A172 (cell line): ENCODE results near the gene UNCX. TPM values are rescaled to one million over a fixed set of nuclear protein-coding genes. Genes with fewer than 3 reads are reported as not detected.

Source experiments
- DNase-seq: peaks from one replicate; pipeline ENCODE4 v3.0.0-alpha.2; 2015; ENCODE audit warnings: low spot score
- total RNA-seq: library from RNA; depleted of rRNA; stranded (reverse); fragments of >200 nt; shearing (Covaris generic); gene quantifications from 2 replicates; pipeline ENCODE4 v1.2.3, GENCODE V29; 2014

The UNCX gene
- total RNA-seq, 1 experiment from 2014 or later: not detected

DNA sequence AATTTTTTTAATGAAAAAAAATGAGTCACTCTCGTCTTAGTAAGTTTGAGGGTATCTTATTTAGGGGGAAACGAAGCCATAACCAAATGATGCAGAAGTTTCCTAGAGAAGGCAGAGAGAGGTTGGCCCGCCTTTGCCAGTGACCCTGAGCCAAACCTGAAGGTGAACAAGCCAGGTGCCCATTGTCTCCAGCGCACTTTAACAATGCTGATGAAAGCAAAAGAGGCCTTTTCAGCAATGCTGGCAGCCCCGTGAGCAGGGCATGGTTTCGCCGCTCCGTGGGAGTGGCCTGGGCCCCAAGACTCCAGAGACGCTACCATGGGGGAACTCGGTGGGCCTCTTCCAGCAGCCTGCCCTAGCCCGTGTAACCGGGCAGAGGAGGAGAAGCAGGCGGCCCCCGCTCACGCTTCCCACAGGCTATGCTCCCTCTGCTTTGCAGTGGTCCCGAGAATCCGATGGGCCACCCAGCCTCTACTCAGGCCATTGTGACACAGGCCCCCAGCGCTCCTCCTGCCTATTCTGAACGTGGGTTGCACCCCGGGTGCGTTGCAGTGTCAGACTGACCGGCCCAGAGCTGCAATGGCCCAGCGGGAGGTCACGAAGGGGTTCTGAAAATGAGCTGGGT is 14.0 kb upstream of the UNCX start:
- DNase-seq: no peak

GRCh38 chr7:1219498-1219897 is 13.2 kb upstream of the UNCX start:
- DNase-seq: no peak

- no peak for DNase-seq
Observed at GRCh38 chr7:1220000-1220726, 12.5 kb upstream of the UNCX start.

DNA sequence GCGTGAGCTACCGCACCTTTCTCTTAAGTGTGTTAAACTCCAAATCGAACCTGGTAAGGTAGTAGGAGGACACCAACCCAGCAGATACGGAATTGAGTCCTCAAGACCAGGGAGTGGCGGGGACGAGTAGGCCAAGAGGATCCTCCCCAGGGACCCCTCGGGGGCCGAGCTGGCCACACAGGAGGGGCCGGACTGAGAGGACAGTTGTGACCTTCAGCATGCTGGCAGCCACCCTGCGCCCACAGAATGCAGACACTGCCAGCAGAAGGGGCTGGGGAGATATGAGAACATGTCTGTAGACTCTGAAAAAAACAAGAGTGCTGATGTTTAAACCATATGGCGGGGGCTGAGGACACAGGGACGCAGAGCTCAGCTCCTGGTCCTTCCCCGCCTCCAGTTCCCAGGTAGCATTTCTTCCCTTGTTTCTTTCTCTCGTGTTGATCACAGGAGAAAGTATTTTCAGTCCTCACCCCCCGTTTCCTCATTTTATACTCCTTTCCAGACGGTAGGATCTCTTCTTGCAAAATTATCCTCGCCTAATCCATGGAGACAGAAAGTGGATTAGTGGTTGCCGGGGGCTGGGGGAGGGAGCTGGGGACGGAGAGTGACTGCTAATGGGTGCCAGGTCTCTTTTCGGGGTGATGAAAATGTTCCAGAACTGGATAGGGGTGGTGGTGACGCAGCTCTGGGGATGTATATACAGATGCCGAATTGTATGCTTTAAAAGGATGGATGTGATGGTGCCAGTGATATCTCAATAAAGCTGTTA is 11.5 kb upstream of the UNCX start:
- no peak for DNase-seq

DNA sequence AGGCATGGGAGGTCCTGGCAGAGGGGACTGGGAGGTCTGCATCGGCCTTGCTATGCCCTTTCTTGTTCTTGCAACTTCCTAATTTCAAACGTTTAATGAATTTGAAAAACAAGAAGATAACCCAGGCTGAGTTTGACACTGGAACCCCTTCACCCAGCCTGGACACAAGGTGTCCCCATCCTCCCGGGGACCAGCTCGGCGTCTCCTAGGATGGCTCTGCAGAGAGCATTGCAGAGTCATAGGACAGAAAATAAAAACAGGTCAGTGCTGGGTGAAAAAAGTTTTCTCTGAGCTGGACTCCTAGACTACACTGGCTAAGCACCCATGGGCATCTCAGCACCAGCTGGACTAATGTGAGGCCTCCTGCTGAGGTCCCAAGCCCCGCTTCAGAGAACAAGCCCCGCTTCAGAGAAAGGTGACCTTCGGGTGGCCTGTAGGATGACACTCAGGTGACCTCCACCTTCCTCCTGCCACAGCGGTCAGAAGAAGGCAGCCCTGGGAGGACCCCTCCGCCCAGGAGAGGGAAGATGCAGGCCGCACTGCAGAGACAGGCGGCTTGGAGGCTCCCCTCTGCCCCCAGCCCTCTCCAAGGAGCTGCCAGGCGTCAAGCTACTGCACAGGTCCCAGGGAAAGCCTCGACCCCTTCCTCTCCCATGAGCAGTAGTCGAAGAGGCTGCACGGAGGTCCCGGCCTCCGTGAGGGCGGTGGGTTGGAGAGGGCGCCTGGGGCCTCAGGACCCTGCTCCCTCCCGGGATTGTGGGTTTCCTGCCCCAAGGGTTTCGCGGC is 9.3 kb upstream of the UNCX start:
- DNase-seq: no peak

- no peak for DNase-seq
Observed at GRCh38 chr7:1224086-1224716, 8.5 kb upstream of the UNCX start.

DNA sequence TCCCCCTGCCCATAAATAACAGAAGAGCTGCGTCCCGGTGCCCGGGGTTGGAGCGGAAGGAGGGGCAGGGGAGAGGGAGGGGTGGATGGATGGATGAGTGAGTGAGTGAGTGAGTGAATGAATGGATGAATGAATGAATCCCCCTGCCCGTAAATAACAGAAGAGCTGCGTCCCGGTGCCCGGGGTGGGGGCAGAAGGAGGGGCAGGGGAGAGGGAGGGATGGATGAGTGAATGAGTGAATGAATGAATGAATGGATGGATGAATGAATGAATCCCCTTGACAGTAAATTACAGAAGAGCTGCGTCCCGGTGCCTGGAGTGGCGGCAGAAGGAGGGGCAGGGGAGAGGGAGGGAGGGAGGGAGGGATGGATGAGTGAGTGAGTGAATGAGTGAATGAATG is 7.6 kb upstream of the UNCX start:
- DNase-seq: no peak

DNA sequence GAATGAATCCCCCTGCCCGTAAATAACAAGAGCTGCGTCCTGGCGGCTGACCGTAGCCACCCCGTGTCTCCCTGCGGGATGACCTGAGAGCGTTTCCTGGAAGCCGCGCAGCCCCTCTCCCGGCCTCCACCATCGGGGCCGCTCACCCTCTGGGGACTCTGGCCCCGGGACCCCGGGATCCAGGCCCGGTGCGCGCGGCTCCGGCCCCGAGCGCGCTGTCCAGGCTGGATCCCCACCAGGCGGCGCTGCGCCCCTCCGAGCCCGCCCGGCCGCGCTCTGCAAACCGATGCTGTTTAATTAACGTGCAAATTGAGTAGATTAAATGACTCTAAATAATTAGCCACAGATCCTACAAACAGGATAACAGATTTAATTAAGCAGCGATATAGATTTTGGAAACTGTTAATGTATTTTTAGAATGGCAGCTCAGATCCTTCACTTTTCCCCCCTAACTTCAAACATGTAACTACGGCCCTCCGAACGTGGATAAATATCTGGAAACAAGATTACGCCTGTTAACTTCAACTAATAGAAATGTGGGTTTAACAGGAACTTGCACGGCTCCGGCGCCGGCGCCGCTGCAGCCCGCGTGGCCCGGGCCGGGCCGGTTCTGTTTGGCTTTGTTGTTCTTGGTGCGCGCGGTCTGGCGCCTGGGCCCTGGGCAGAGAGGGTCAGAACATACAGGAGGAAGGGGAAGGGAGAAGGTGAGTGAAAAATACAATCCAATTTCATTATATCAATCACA is 7.1 kb upstream of the UNCX start:
- DNase-seq: no peak

GRCh38 chr7:1226186-1226901 is 6.3 kb upstream of the UNCX start:
- DNase-seq: no peak

GRCh38 chr7:1227071-1227804 is 5.4 kb upstream of the UNCX start:
- no peak for DNase-seq

GRCh38 chr7:1227814-1228544 is 4.7 kb upstream of the UNCX start:
- DNase-seq: no peak

DNA sequence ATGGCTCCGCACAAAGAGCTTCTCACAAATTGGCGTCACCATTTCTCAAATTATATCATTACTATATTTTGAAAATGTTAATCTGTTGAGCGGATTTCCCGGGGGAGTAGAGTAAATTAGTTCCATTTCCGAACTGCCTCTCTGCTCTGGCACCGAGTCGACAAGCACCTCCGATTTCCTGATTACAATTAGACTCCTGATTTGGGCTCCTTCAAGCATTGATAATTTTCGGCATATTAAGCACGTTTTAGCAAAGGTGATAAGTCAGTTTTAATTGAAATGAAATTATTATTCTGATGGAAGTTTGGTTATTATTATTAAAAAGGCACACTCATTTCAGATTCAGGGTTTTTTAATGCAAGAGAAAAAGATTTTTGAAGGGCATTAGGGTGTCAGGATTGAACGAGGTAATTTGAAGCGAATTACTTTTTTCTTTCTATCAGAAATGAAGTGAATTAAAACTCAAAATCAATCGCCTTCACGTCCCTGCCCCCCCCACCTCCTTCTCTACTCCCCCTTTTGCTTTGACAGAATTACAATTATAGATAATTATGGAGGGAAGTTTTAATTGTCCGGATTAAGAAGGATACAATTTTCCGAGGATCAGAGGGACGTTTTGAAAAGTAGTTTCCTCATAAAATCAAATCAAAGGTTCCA is 4.0 kb upstream of the UNCX start:
- DNase-seq: no peak

DNA sequence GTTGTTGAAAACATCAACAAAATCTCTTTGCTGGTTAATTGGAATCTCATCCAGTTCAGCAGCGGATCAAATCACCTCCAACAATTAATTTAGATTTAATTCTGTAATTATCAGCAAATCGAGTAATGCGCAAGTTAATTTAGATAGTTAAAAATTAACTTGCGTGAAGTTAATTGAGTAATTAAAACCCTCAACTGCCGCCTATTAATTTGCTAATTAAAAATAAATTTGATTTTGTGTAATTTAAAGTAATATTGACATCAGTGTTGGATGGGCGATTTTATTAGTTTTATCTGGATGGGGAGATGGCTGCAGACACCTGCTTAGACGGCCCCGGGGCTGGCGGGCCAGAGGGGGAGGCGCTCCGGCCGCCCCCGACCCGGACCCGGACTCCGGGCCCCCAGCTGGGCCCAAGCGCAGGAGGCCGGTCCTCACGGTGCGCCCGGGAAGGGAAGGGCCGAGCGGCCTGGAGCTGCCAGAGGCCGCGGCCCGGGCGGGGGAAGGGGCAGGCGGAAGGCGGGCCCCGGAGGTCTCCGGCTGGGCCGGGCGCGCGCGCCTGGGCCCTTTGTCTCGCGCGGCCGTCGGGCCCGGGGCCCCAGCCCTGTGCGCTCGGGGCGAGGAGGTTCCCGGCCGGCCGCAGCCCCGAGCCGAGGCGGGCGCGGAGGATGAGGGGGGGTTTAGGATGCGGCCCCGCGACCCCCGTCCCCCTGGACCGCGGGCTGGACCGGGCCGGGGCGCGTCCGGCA is 3.3 kb upstream of the UNCX start:
- DNase-seq: no peak

DNA sequence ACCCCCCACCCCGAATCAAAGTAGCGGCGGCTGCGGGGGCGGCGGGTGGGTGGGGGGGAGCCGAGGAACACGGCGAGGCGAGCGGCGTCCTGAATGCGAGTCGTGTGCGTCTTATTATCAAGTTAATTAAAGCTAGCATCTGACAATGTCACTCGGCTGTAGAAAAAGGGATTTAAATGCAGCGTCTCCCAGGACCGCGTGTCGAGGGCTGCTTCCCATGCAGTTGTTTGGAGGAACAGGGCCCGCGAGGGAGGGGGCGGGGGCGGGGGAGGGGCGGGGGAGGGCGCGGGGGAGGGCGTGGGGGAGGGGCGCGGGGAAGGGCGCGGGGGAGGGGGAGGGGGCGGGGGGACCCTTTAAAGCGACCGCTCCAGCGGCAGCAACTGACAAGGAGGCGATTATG is 2.7 kb upstream of the UNCX start:
- DNase-seq: no peak

- no peak for DNase-seq
Observed at GRCh38 chr7:1230411-1231213, 2.1 kb upstream of the UNCX start.

DNA sequence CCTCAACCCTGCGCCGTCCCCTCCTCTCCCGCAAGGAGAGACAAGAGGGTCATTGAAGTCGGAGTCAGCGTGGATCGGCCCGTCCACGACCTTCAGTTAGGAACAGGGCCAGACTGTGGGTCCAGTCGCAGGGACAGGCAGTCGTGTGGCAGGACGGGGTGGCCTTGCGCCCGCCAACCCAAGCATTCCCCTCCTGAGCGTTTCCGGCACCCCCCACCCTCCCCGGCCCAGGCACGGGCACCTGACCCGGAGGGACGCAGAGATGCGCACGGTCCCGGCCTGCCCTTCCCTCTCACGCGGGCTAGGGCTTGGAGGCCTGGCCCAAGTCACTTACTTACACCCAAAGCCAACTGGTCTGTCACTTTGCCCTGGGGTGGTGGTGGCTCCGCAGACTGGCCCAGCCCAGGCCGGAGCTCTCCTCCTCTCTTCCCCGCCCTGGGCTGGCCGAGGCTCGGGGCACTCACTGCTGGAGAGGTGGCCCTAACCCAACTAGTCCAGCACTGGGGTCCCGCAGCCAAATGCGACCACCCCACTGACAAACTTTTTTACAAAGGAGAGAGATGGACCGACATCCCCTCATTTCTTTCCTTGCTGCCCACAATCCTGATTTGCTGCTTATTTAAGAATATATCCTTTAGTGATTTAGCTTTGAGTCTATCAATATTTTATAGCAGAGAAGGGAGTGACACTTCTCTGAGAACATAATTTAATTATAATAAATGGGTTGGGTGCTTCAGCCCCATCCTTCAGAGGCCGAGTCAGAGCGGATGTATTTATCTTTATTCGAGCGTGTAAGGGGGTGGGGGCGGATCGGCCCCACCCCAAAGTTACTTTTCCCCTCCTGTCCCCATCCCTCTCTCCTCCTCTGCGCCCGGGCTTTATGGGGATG is 1.2 kb upstream of the UNCX start:
- DNase-seq: no peak
